ENCODE measurements around the gene EPG5. TPM values are rescaled to one million over a fixed set of nuclear protein-coding genes. Genes with fewer than 3 reads are reported as not detected.

Gene EPG5
- total and polyA plus RNA-seq, 10 of the 15 experiments (the other 5 are each of a cell fraction or from before 2014, with no cell fraction given) = 1.9 to 27.7 (median 9.0) TPM

DNA sequence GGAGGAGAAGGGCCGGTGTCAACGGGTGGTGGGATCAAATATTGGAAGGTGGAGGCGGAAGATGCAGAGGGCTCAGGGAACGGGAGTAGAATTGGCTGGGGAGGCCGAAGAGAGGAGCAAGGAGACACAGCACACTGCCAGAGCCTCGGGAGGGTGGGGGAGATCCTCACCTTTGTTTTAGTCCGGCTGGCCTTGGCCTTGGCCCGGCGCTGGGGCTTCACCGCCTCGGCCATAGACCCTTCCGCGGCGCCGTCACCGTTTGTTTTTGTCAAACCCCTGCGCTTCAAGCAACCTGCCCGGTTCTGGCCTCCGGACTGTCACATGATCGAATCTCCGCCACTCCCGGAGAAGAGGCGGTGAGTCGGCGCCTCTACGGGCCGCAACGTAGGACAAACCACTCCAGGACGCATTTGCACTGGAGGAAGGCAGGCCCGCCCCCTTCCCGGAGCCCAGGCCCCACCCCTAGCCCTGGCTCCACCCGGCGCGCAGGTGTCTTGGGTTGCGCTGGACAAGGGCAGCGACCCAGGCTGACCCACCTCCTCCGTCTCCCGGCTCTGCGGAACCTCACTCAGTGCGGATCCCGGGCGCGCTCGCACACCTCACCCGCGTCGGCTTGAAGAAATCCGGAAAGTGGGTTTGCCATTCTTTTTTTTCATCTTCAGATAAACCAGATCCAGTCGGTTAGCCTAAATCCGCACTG is at the start of gene EPG5 (continued):
- peak; percentile 71 for TF ChIP-seq POLR2AphosphoS5 (IDR thresholded peaks at IDR 0.05; ENCODE audit: low read length)
- peak; percentile 24; the same call in 1 of the 2 replicates for TF ChIP-seq MLLT1 (IDR thresholded peaks at IDR 0.05)
- TF ChIP-seq NKRF (conservative IDR thresholded peaks at IDR 0.05) = peak; percentile 83
- peak; percentile 24 for TF ChIP-seq SIX5 (IDR thresholded peaks at IDR 0.05; ENCODE audit: low read depth, low read length, severe bottlenecking)
- no peak for TF ChIP-seq ASH2L (IDR thresholded peaks at IDR 0.05; ENCODE audit: borderline replicate concordance, low read depth)
- TF ChIP-seq BCLAF1 (IDR thresholded peaks at IDR 0.05) = no peak
- TF ChIP-seq CHD1 (IDR thresholded peaks at IDR 0.05; ENCODE audit: low read depth, low read length) = 0 out of 2 replicates have a peak, but pooled peaks have one; percentile 55
- TF ChIP-seq, protein P1, sequence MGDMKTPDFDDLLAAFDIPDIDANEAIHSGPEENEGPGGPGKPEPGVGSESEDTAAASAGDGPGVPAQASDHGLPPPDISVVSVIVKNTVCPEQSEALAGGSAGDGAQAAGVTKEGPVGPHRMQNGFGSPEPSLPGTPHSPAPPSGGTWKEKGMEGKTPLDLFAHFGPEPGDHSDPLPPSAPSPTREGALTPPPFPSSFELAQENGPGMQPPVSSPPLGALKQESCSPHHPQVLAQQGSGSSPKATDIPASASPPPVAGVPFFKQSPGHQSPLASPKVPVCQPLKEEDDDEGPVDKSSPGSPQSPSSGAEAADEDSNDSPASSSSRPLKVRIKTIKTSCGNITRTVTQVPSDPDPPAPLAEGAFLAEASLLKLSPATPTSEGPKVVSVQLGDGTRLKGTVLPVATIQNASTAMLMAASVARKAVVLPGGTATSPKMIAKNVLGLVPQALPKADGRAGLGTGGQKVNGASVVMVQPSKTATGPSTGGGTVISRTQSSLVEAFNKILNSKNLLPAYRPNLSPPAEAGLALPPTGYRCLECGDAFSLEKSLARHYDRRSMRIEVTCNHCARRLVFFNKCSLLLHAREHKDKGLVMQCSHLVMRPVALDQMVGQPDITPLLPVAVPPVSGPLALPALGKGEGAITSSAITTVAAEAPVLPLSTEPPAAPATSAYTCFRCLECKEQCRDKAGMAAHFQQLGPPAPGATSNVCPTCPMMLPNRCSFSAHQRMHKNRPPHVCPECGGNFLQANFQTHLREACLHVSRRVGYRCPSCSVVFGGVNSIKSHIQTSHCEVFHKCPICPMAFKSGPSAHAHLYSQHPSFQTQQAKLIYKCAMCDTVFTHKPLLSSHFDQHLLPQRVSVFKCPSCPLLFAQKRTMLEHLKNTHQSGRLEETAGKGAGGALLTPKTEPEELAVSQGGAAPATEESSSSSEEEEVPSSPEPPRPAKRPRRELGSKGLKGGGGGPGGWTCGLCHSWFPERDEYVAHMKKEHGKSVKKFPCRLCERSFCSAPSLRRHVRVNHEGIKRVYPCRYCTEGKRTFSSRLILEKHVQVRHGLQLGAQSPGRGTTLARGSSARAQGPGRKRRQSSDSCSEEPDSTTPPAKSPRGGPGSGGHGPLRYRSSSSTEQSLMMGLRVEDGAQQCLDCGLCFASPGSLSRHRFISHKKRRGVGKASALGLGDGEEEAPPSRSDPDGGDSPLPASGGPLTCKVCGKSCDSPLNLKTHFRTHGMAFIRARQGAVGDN (IDR thresholded peaks at IDR 0.05) = peak; percentile 37; the same call in 1 of the 2 replicates
- peak; percentile 40; the same call in 1 of the 2 replicates for TF ChIP-seq ATF3 (IDR thresholded peaks at IDR 0.05; ENCODE audit: borderline replicate concordance, extremely low read depth, low read depth, low read length)
- TF ChIP-seq ZNF207 (IDR thresholded peaks at IDR 0.05; ENCODE audit: borderline replicate concordance) = no peak
- peak; percentile 97 for TF ChIP-seq NFYB (IDR thresholded peaks at IDR 0.05; ENCODE audit: insufficient read depth, low read depth, low read length)
- TF ChIP-seq ATF2 (IDR thresholded peaks at IDR 0.05; ENCODE audit: low read length) = no peak
- peak; percentile 56; the same call in 1 of the 2 replicates for TF ChIP-seq SIN3A (IDR thresholded peaks at IDR 0.05; ENCODE audit: low read depth, low read length)
- no peak for TF ChIP-seq HDAC6 (IDR thresholded peaks at IDR 0.05; ENCODE audit: unreplicated experiment)
- TF ChIP-seq KLF5 (IDR thresholded peaks at IDR 0.05; ENCODE audit: partially characterized antibody) = peak; percentile 60
- TF ChIP-seq NRF1 (conservative IDR thresholded peaks at IDR 0.05; ENCODE audit: low read depth, low read length) = no peak; the same call in 1 of the 2 replicates
